IMR-90 (cell line): ENCODE data around the gene VWA7.

Source experiments
- BHLHE40 ChIP-seq: fragments of 150-350 bp; IDR thresholded peaks from 2 replicates; pipeline ENCODE4 v1.6.1; 2016; ENCODE audit warnings: mild to moderate bottlenecking, low read depth, low read length
- CEBPB ChIP-seq: IDR thresholded peaks from 2 replicates; pipeline ENCODE4 v1.6.1; 2012; ENCODE audit warnings: low read depth, low read length, improper control_type of control experiment
- MXI1 ChIP-seq: IDR thresholded peaks from 2 replicates; pipeline ENCODE4 v1.6.1; 2012; ENCODE audit warnings: low read depth, mild to moderate bottlenecking, low read length, moderate library complexity, borderline replicate concordance
- POLR2A ChIP-seq: IDR thresholded peaks from 2 replicates; pipeline ENCODE4 v1.6.1; 2012; ENCODE audit warnings: mild to moderate bottlenecking, low read depth, low read length
- USF2 ChIP-seq: fragments of 150-350 bp; IDR thresholded peaks from 2 replicates; pipeline ENCODE4 v1.6.1; 2017; ENCODE audit warnings: mild to moderate bottlenecking, antibody characterized with exemption, low read length, low read depth

- TF ChIP-seq POLR2A (no peak), CEBPB (no peak), USF2 (no peak), MXI1 (no peak), BHLHE40 (no peak)
Measured at GRCh38 chr6:31732029-31732428, 45.1 kb downstream of the VWA7 start.
